ENCODE measurements around the gene CACNA1C.

The CACNA1C gene

GRCh38 chr12:2343681-2344080, 290.9 kb downstream of the CACNA1C start:
- DNase-seq (ENCODE audit: low spot score), result no peak

- no peak for DNase-seq (ENCODE audit: low spot score)
Observed at GRCh38 chr12:2344476-2344875, 291.7 kb downstream of the CACNA1C start.

- DNase-seq (ENCODE audit: low spot score), result no peak
Observed at GRCh38 chr12:2344885-2345284, 292.1 kb downstream of the CACNA1C start.

- no peak for DNase-seq (ENCODE audit: low spot score)
Observed at GRCh38 chr12:2345902-2346301, 293.1 kb downstream of the CACNA1C start.

GRCh38 chr12:2346416-2346815, 293.6 kb downstream of the CACNA1C start:
- no peak for DNase-seq (ENCODE audit: low spot score)

GRCh38 chr12:2347137-2347843, 294.5 kb downstream of the CACNA1C start:
- DNase-seq (ENCODE audit: low spot score), result no peak

GRCh38 chr12:2347844-2348481, 295.2 kb downstream of the CACNA1C start:
- no peak for DNase-seq (ENCODE audit: low spot score)

GRCh38 chr12:2348482-2348852, 295.7 kb downstream of the CACNA1C start:
- no peak for DNase-seq (ENCODE audit: low spot score)

GRCh38 chr12:2351161-2351560, 298.4 kb downstream of the CACNA1C start:
- no peak for DNase-seq (ENCODE audit: low spot score)

GRCh38 chr12:2352203-2352602, 299.4 kb downstream of the CACNA1C start:
- no peak for DNase-seq (ENCODE audit: low spot score)

- no peak for DNase-seq (ENCODE audit: low spot score)
Observed at GRCh38 chr12:2353281-2353680, 300.5 kb downstream of the CACNA1C start.

- DNase-seq (ENCODE audit: low spot score), result no peak
Observed at GRCh38 chr12:2353691-2354090, 300.9 kb downstream of the CACNA1C start.

GRCh38 chr12:2354151-2354991, 301.6 kb downstream of the CACNA1C start:
- DNase-seq (ENCODE audit: low spot score), result no peak

- no peak for DNase-seq (ENCODE audit: low spot score)
Observed at GRCh38 chr12:2355198-2355597, 302.4 kb downstream of the CACNA1C start.

GRCh38 chr12:2355604-2356003, 302.8 kb downstream of the CACNA1C start:
- no peak for DNase-seq (ENCODE audit: low spot score)

- DNase-seq (ENCODE audit: low spot score), result no peak
Observed at GRCh38 chr12:2356601-2357125, 303.9 kb downstream of the CACNA1C start.

GRCh38 chr12:2358986-2359658, 306.3 kb downstream of the CACNA1C start:
- DNase-seq (ENCODE audit: low spot score), result no peak

GRCh38 chr12:2359725-2360629, 307.2 kb downstream of the CACNA1C start:
- DNase-seq (ENCODE audit: low spot score), result no peak

GRCh38 chr12:2360630-2361170, 307.9 kb downstream of the CACNA1C start:
- DNase-seq (ENCODE audit: low spot score), result no peak

- no peak for DNase-seq (ENCODE audit: low spot score)
Observed at GRCh38 chr12:2363836-2364609, 311.2 kb downstream of the CACNA1C start.

All from GM03348 (cell line).